ENCODE measurements around the gene CCDC9B.
A peak's percentile ranks its signal among the peaks of the same experiment; 100 is the strongest.

Gene CCDC9B

GRCh38 chr15:40345225-40345866 lies 4.6 kb upstream of the CCDC9B start:
- no peak for DNase-seq (ENCODE audit: low read depth)

- peak; percentile 57 for DNase-seq (ENCODE audit: low read depth)
These were observed 3.9 kb upstream of the CCDC9B start for GRCh38 chr15:40344631-40345120.

- no peak for DNase-seq (ENCODE audit: low read depth)
These were observed 3.5 kb upstream of the CCDC9B start for GRCh38 chr15:40344217-40344616.

GRCh38 chr15:40343512-40343911 lies 2.8 kb upstream of the CCDC9B start:
- DNase-seq (ENCODE audit: low read depth) = no peak

- DNase-seq (ENCODE audit: low read depth) = no peak
These were observed 1.9 kb upstream of the CCDC9B start for GRCh38 chr15:40342416-40343320.

- no peak for DNase-seq (ENCODE audit: low read depth)
These were observed 550 bp downstream of the CCDC9B start for GRCh38 chr15:40340038-40340739.

GRCh38 chr15:40339621-40339945 lies 1.2 kb downstream of the CCDC9B start:
- no peak for DNase-seq (ENCODE audit: low read depth)

GRCh38 chr15:40338921-40339620 lies 1.7 kb downstream of the CCDC9B start:
- DNase-seq (ENCODE audit: low read depth) = no peak

GRCh38 chr15:40338041-40338657 lies 2.6 kb downstream of the CCDC9B start:
- peak; percentile 68 for DNase-seq (ENCODE audit: low read depth)

- no peak for DNase-seq (ENCODE audit: low read depth)
These were observed 3.1 kb downstream of the CCDC9B start for GRCh38 chr15:40337597-40337996.

GRCh38 chr15:40336744-40337122 lies 4.0 kb downstream of the CCDC9B start:
- DNase-seq (ENCODE audit: low read depth) = no peak

- DNase-seq (ENCODE audit: low read depth) = no peak
These were observed 4.6 kb downstream of the CCDC9B start for GRCh38 chr15:40335938-40336743.

GRCh38 chr15:40334941-40335795 lies 5.6 kb downstream of the CCDC9B start:
- DNase-seq (ENCODE audit: low read depth) = no peak

GRCh38 chr15:40334541-40334940 lies 6.2 kb downstream of the CCDC9B start:
- DNase-seq (ENCODE audit: low read depth) = no peak

- no peak for DNase-seq (ENCODE audit: low read depth)
These were observed 6.7 kb downstream of the CCDC9B start for GRCh38 chr15:40333922-40334492.

GRCh38 chr15:40332113-40332781 lies 8.5 kb downstream of the CCDC9B start:
- DNase-seq (ENCODE audit: low read depth) = no peak

GRCh38 chr15:40331637-40332036 lies 9.1 kb downstream of the CCDC9B start:
- no peak for DNase-seq (ENCODE audit: low read depth)

GRCh38 chr15:40331026-40331425 lies 9.7 kb downstream of the CCDC9B start:
- DNase-seq (ENCODE audit: low read depth) = no peak

- no peak for DNase-seq (ENCODE audit: low read depth)
These were observed 10.3 kb downstream of the CCDC9B start for GRCh38 chr15:40330368-40330836.

Data from activated T-cell treated with anti-CD3 and anti-CD28 coated beads for 1 hour (primary cell).